ENCODE data around the gene PSTPIP1. TPM values are rescaled to one million over a fixed set of nuclear protein-coding genes. Genes with fewer than 3 reads are reported as not detected.

PSTPIP1 gene
- total and polyA plus RNA-seq, 2 donors (not counting 1 experiment from before 2014, with no cell fraction given) = 0.56 to 1.5 TPM

DNA sequence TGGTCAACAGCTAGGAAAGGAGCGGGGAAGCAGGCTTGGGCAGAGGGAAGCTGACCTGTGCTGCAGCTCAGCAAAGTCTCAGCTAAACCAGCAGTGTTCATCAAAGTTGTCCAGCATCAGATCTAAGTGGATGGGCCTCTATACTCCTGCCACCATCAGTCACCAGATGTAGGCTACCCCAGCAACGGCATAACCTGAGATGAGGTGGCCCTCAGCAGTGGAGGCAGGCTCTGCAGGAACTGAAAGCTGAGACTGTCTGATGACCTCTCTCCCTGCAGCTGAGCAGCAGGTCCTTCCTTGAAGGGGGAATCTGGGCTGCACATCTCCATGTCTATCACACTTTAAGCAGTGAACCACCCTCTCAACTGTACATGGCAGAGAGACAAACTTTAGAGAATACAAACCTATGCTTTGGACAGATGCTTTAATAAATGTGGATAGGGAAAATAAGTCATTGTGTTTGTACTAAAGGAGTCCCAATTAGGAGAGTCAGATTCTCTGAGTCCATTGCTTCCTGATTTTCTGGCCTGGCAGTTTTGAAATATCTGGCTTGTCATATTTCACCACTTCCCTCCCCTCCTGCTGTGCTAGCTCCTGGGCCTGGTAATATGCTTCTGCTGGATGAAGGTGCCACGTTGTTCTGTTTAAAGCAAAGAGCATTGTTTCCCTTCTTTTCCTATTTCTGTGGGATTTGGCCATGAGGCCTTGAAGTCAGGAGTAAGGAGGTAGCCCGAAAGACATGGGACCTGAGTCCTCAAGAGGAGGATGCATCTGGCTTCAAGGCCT is 11.1 kb upstream of the PSTPIP1 start:
- no peaks in the 10 kb centered on the region for H3K79me2 ChIP-seq (ENCODE audit: control insufficient read depth, insufficient read depth, low read length)
- H3K9me3 ChIP-seq (ENCODE audit: control insufficient read depth, insufficient read depth, low read depth, low read length) = no peaks in the 10 kb centered on the region
- H3K9ac ChIP-seq (ENCODE audit: insufficient read depth, low read length) = no peak overlapping the region
- no peak overlapping the region for H2AFZ ChIP-seq (ENCODE audit: low read length)
- H3K27ac ChIP-seq (ENCODE audit: insufficient read depth, low read length) = no peak overlapping the region
- DNase-seq (ENCODE audit: low read depth in 2 of 2) = no peak
- H3K4me2 ChIP-seq (ENCODE audit: extremely low read depth, insufficient read depth, low read length) = no peak overlapping the region
- H4K20me1 ChIP-seq (ENCODE audit: control insufficient read depth, extremely low read depth, insufficient read depth, low read length) = no peaks in the 10 kb centered on the region
- peaks cover 2% of the 10 kb centered on the region for H3K4me1 ChIP-seq (ENCODE audit: control insufficient read depth, extremely low read depth, insufficient read depth, low read length)
- H3K36me3 ChIP-seq (ENCODE audit: control insufficient read depth, insufficient read depth, low read length) = no peaks in the 10 kb centered on the region
- peaks cover 4% of the 10 kb centered on the region for H3K27me3 ChIP-seq (ENCODE audit: control insufficient read depth, insufficient read depth, low read length)
- no peak overlapping the region for H3K4me3 ChIP-seq (replicated peaks in 1 of 4; ENCODE audit: control extremely low read depth in 1 of 4, insufficient read depth in 1 of 4, low read depth in 3 of 4, low read length in 4 of 4)
- TF ChIP-seq, protein P1, sequence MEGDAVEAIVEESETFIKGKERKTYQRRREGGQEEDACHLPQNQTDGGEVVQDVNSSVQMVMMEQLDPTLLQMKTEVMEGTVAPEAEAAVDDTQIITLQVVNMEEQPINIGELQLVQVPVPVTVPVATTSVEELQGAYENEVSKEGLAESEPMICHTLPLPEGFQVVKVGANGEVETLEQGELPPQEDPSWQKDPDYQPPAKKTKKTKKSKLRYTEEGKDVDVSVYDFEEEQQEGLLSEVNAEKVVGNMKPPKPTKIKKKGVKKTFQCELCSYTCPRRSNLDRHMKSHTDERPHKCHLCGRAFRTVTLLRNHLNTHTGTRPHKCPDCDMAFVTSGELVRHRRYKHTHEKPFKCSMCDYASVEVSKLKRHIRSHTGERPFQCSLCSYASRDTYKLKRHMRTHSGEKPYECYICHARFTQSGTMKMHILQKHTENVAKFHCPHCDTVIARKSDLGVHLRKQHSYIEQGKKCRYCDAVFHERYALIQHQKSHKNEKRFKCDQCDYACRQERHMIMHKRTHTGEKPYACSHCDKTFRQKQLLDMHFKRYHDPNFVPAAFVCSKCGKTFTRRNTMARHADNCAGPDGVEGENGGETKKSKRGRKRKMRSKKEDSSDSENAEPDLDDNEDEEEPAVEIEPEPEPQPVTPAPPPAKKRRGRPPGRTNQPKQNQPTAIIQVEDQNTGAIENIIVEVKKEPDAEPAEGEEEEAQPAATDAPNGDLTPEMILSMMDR (conservative IDR thresholded peaks at IDR 0.05 in 1 of 2, IDR thresholded peaks at IDR 0.05 in 1 of 2; ENCODE audit: low read depth in 1 of 2, low read length in 2 of 2) = no peak
- no peak for TF ChIP-seq EZH2 (IDR thresholded peaks at IDR 0.05; ENCODE audit: low read length, missing control alignments)

DNA sequence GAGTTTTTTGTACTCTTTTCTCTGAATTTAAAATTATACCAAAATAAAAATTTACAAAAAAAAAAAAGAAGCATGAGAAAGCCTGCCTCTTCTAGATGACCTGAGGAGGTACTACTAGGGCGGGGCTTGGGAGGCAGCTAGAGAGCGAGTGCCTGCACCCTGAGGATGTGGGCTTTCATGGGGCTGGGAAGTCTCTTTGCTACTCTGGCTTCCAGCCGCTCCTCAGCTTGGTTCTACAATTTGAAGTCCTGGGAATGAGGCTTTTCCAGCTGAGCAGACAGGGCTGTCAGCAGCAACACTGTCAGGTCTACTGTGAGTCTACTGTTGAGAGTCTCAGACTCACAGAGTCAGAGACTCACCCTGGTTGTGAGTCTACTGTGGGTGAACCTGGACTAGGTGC is 8.2 kb upstream of the PSTPIP1 start:
- Histone ChIP-seq H3K4me1 (ENCODE audit: control insufficient read depth, extremely low read depth, insufficient read depth, low read length) (no peaks in the 10 kb centered on the region), H3K36me3 (ENCODE audit: control insufficient read depth, insufficient read depth, low read length) (no peaks in the 10 kb centered on the region), H3K27me3 (ENCODE audit: control insufficient read depth, insufficient read depth, low read length) (peaks cover 4% of the 10 kb centered on the region), H3K4me2 (ENCODE audit: extremely low read depth, insufficient read depth, low read length) (no peak overlapping the region), H3K79me2 (ENCODE audit: control insufficient read depth, insufficient read depth, low read length) (no peaks in the 10 kb centered on the region), H3K27ac (ENCODE audit: insufficient read depth, low read length) (no peak overlapping the region), H4K20me1 (ENCODE audit: control insufficient read depth, extremely low read depth, insufficient read depth, low read length) (no peaks in the 10 kb centered on the region), H3K4me3 (replicated peaks in 1 of 4; ENCODE audit: control extremely low read depth in 1 of 4, insufficient read depth in 1 of 4, low read depth in 3 of 4, low read length in 4 of 4) (no peak overlapping the region), H2AFZ (ENCODE audit: low read length) (no peak overlapping the region), H3K9ac (ENCODE audit: insufficient read depth, low read length) (no peak overlapping the region), H3K9me3 (ENCODE audit: control insufficient read depth, insufficient read depth, low read depth, low read length) (no peaks in the 10 kb centered on the region)
- no peak for DNase-seq (ENCODE audit: low read depth in 2 of 2)
- no peak for TF ChIP-seq EZH2 (IDR thresholded peaks at IDR 0.05; ENCODE audit: low read length, missing control alignments)
- TF ChIP-seq, protein P1 (conservative IDR thresholded peaks at IDR 0.05 in 1 of 2, IDR thresholded peaks at IDR 0.05 in 1 of 2; ENCODE audit: low read depth in 1 of 2, low read length in 2 of 2) = no peak

DNA sequence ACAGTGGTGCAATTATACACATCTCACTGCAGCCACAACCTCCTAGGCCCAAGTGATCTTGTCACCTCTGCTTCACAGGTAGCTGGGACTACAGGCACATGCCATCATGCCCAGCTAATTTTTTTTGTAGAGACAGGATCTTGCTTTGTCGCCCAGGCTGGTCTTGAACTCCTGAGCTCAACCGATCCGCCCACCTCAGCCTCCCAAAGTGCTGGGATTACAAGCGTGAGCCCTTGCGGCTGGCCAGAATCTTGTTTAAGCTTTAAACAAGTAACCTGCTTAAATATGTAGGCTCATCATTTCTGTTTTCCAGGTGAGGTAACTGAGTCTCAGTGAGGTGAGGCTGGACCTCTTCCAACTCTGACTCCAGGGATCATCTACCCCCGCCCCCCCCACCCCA is 7.7 kb upstream of the PSTPIP1 start:
- no peak for DNase-seq (ENCODE audit: low read depth in 2 of 2)
- Histone ChIP-seq H2AFZ (ENCODE audit: low read length) (no peak overlapping the region), H3K4me2 (ENCODE audit: extremely low read depth, insufficient read depth, low read length) (no peak overlapping the region), H3K4me1 (ENCODE audit: control insufficient read depth, extremely low read depth, insufficient read depth, low read length) (no peaks in the 10 kb centered on the region), H3K4me3 (replicated peaks in 1 of 4; ENCODE audit: control extremely low read depth in 1 of 4, insufficient read depth in 1 of 4, low read depth in 3 of 4, low read length in 4 of 4) (no peak overlapping the region), H4K20me1 (ENCODE audit: control insufficient read depth, extremely low read depth, insufficient read depth, low read length) (no peaks in the 10 kb centered on the region), H3K9ac (ENCODE audit: insufficient read depth, low read length) (no peak overlapping the region), H3K27ac (ENCODE audit: insufficient read depth, low read length) (no peak overlapping the region), H3K9me3 (ENCODE audit: control insufficient read depth, insufficient read depth, low read depth, low read length) (no peaks in the 10 kb centered on the region), H3K79me2 (ENCODE audit: control insufficient read depth, insufficient read depth, low read length) (no peaks in the 10 kb centered on the region), H3K27me3 (ENCODE audit: control insufficient read depth, insufficient read depth, low read length) (peaks cover 4% of the 10 kb centered on the region), H3K36me3 (ENCODE audit: control insufficient read depth, insufficient read depth, low read length) (no peaks in the 10 kb centered on the region)
- TF ChIP-seq EZH2 (IDR thresholded peaks at IDR 0.05; ENCODE audit: low read length, missing control alignments) = no peak
- TF ChIP-seq, protein P1 (conservative IDR thresholded peaks at IDR 0.05 in 1 of 2, IDR thresholded peaks at IDR 0.05 in 1 of 2; ENCODE audit: low read depth in 1 of 2, low read length in 2 of 2) = no peak
